GM19438 (cell line): ENCODE data around the gene CERS6.
"Not testable (repeated sequence)": the region's sequence is repeated elsewhere in the genome, so short reads cannot be mapped to it uniquely, and the experiment has no call there.

Source experiments
- ATAC-seq: cut with Tn5 transposase; IDR thresholded peaks from one replicate; pipeline ENCODE4 v1.9.1; 2021; ENCODE audit warnings: low read depth; ENCODE audit not compliant: unreplicated experiment

CERS6 gene

DNA sequence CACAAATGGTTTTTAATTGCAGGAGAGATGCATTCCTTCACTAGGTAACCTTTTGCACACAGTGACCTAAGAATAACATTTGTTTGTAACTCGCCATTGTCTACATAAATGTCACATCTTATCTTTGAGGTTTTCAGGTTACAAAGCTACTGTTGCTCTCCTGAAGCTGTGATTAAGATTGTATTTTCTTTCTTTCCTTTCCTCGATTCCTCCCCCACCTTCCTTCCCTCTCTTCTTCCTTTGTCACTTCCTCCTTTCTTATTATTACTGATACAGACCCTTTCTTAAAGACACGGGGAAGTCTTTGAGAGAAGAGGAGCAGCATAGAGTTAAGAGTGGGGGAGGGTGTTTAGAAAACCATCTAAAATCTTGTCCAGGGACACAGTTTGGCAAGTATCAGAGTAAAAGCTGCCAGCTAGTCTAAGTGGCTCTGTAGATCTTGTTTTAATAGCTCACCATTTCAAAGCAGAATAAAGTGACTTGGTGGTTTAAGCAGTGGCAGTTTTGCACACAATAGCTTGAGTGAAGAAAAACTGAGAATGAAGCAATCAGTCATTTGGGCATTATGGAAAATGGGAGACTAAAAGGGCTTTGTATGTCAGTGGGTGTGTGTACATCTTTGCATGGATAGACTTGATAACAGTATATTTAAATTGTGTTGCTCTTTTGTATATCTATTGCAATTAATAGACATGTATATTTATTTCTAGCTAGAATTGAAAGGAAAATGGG, 10.9 kb downstream of the CERS6 start:
- ATAC-seq, result no peak

DNA sequence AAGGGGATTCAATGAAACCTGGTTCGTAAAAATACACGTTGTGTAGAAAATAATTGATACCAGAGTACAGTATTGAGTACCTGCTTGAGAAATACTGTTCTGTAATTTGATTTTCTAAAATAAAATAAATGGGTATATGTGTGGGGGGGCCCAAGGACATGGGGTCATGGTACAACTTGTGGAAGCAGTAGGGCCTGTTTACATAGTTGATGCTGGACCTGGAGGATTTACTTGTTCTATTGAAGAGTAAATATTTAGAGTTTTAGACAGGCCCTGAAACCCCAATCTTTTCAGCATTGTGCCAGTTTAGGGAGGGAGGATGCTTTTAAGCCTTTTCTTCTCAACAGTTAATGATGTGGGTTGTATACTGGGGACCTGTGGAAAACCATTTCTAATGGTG, 11.7 kb downstream of the CERS6 start:
- no peak for ATAC-seq

DNA sequence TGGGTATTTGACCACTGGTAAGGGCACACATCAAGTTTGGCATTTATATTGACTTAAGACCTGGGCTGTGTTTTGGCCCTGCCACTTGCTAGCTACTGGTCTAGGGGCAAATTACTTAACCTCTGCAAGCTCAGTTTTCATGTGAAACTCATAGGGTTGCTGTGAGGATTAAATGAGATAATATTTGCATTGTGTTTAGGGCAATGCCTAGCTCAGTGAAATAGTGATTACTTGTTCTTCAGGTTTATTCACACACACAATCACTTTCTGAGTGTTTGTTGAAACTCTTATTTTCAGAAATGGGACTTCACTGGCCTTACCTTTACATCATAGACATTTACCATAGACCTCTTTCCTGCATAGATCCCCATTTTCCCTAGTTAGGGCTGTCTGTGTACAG, 12.3 kb downstream of the CERS6 start:
- ATAC-seq, result no peak

DNA sequence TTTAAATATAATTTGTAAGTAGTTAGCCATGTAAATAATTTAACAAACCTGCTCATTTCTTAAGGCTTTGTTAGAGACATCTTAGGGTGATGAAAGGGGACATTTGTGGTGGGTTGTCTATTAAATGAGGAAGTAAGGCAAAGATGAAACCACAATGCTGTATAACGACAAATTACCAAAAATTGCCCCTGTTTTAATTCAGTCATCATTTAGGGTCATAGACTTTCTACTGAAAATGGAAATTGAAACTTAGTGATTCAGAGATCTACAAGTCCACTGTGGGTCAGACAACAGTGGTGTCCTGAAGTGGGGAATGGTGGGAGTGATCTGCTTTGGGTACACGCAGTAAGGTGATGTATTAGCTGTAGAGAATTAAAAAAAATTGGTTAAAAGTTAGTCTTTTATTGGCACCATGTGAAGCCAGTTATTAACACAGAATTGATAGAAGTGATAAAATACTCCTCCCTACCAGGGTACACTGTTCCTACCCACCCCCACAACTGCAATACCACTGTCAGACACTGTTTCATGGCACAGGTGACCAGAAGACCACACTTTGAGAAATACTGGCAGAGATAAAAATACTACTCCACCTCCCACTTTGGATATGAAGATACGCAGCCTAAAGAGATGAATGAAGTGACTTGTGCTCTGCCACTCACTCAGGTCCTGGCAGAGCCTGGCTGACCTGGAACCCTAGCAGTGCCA, 13.4 kb downstream of the CERS6 start:
- ATAC-seq, result peak; percentile 69

DNA sequence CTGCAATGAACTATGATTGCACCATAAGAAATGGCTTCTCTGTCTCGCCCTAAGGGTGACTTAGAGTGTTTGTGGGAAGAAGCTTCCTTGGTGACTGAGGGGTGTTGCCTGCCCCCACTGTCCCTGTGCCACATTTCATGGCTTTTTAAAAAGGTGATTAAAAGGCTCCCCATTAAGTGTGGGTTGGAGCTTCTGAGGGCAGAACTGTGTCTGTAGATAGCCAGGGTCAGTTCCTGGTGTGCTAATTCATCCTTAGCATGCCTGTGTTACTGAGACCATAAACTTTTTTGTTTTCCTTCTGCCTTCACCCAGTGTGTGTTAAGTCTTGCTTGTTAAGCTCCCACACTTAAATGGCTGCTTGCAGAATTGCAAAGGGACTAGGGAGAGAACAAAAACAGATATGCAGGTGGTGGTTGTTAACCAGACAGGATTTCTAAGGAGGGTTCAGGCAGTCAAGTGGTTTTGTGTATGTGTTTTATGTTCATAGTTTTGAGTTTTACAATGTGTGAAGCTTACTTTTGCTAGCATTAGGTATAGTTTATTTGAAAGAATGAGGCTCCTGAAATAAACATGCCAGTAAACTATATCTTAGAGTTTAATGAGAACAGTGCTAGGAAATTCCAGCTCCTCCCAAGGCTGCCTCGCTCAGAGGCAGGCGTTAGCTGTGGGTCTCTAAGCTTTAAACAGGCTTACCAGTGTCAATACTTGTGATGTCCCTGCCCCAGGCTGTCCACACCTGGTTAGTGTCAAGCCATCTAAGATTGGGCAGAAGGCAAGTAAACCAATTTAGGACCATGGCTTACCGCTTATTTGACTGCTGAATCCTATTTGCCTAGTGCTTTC, 14.5 kb downstream of the CERS6 start:
- ATAC-seq, result no peak

DNA sequence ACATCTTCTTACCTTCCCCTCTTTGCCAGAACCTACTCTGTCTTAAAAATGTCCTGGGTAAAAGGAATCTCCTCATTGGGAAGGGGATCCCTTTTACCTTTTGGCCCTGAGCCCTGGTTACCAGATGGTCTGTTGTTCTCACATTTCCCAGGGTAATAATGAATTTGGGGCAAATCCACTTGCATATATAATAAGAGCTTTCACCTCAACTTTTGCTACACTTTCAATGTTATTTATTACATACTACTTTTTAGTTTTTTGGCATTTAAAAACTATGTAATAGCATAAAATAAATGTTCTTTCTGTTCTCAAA, 15.0 kb downstream of the CERS6 start:
- ATAC-seq, result no peak

DNA sequence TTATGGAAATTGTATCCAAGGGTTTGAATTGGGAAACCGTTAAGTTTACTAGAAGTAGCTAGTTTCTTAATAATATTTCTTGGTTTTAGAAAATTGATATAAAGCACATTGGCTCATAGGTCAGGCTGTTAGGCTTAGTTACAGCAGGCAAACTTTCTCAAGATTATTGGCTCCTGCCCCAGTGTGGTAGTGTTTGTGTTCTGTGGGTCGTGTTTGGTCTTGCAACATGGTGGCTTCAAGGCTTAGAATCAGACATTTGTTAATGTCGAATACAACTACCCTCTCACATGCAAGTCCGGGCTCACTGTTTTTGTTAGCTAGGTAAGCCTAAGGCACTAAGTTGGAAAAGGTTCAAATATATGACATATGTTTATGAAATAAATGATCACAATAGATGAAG, 19.6 kb downstream of the CERS6 start:
- no peak for ATAC-seq

DNA sequence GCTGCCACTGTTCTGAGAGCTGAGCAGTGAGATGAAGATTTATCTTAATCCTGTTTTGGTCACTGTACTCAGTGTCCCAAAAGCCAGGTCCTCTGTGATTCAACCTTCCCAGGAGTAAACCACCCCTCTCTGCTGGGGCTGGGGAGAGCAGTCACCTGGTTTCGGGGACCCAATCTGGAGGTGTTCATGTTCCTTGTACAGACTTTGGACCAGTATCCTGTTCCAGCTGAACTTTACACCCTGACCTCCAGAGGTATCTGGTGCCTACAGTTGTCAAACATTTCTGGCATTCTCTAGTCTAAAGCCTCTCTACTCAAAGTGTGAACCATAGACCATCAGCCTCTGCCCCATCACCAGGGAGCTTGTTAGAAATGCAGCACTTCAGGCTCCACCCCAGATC, 22.1 kb downstream of the CERS6 start:
- ATAC-seq, result no peak

DNA sequence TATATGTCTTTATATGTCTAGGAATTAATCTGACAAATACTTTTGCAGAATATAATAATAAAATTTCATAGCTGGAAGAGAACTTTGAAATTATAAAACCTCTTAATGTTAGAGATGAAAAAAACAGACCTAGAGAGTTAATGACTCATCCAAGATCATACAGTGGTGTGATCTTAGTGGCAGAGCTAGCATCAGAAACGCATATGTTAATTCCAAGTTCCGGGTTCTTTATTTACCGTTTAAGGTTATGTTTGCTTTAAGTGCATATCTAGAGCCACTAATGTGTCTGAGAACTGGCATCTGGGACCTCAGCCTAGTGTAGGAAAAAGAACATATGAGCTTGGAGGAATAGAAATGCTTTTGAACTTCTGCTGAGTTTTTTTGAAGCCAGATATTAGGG, 24.3 kb downstream of the CERS6 start:
- ATAC-seq, result no peak

DNA sequence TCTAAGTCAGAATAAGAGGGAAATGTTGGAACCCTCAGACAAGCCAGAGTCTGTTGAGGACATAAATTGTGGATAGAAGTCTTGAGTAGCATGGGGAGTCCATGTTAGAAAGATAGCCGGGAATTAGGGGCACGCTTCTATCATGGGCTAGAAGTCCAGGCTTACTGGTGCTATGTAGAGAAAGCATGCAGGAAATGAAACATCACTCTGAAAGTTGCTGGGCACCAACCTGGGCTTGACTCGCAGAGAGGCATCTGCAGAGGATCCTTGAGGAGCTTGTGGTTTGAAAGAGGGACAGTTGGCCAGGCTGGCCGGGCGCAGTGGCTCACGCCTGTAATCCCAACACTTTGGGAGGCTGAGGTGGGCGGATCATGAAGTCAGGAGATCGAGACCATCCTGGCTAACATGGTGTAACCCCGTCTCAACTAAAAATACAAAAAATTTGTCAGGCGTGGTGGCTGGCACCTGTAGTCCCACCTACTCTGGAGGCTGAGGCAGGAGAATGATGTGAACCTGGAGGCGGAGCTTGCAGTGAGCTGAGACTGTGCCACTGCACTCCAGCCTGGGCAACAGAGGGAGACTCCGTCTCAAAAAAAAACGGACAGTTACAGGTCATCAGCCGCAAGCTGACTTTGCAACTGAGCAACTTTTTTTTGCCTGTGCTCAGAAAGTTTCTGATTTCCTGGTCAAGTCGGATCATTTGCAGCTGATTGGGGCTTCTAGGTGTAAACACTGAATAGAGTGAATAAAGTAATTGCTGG, 24.9 kb downstream of the CERS6 start:
- no peak for ATAC-seq

DNA sequence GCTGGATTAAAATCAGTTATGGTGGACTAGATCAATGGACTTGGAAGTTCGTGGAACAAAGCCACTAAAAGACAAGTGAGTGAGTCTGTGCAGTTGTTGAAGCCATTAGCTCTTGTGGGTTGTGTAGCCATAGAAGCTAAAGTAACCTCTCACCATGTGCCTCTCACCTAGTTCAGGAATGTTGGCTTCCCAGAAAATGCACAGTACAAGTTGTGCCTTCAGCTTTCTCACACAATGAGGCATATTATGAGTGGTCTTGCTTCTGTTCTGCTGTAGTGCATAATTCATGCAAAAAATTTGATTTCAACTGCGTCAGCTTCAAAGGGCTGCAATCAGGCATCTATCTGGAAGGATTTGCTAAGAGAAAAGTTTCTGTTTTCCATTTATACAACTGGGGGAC, 26.2 kb downstream of the CERS6 start:
- no peak for ATAC-seq

DNA sequence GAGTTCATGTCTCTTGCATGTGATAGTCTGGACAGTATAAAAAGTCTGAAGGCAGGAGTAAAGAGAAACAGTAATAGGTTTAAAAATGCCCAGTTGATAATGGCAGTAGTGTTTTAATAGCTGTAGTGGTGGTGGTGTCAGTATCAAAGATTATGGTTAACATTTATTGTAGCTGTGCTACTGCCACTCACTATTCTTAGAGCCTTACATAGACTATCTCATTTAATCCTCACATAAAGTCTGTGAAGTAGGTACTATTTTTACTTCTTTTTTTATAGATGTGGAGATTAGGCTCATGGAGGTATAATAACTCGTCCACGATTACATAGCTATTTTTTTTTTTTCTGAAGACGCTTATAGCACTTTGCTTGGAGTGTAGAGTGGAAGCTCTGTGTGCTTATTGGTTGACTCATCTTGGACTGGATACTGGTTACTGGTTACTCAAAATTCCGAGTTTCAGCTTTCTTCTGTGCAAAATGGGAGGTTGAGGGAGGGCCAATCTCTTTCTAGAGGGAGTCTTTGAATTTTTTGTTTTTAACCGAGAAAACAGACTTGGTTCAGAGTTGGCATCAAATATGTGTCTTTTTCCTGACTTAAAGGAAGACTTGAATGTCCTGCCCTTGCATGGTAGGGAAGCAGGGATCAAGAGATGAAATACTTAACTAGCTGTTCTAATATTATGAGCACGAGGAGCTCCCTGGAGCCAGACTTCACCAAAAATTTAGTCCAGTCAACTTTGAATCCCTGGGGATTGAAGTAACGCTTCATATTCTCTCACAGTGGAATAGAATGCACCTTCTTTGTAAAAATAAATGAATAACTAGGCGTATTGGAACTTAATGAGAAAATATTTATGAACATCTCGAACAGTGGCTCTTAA, 27.1 kb downstream of the CERS6 start:
- no peak for ATAC-seq

DNA sequence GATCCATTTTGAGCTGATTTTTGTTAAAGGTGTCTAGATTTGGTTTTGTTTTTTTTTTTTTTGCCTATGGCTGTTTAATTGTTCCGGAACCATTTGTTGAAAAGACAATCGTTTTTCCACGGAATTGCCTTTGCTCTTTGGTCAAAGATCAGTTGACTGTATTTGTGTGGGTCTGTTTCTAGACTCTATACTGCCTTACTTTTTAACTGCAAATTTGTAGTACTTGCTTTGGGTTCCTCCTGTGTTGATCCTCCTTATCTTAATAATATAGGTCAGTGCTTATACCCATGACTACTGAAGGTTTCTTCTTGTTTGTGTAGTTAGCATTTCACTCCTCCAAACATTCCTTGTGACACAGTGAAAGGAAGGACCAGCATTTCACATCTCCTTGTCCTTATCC, 30.4 kb downstream of the CERS6 start:
- ATAC-seq, result no peak

DNA sequence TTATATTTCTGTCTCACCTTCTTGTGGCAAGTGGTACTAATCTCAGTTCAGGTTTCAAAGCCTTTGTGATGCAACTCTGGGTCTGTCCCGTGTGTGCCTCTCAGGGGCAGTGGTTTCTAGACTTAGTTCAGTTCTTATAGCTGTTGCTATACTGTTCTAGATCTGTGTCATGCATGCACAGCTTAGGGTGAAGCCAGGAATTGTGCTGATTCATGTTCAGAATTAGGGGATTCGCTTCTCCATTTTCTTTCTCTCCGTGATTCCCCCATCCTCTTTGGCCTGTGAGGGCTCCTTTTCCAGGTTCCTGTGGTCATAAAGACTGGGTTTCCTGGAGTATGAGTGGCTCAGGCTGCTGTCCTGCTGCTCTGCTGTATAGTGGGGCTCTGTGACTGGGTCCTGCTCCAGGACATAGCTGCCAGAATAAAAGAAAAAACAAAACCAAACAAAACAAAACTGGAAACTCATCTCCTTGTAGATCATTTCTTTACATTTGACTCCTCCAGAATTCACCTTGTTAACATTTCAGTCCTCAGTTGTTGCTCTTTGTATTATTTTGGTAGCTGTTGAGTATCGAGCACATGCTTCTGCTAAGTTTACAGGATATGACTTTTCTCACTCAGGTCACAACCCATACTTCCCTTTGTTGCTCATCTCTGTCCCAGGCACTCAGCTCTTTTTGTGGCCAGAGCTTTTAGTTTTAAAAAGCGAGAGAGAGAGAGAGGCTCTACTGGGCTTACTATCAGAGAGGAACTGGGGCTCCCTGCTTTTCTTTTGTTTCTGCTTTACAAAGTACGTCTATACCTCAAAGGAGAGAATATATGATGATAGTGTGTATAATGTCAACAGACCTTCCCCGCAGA, 34.2 kb downstream of the CERS6 start:
- peak; percentile 91 for ATAC-seq

DNA sequence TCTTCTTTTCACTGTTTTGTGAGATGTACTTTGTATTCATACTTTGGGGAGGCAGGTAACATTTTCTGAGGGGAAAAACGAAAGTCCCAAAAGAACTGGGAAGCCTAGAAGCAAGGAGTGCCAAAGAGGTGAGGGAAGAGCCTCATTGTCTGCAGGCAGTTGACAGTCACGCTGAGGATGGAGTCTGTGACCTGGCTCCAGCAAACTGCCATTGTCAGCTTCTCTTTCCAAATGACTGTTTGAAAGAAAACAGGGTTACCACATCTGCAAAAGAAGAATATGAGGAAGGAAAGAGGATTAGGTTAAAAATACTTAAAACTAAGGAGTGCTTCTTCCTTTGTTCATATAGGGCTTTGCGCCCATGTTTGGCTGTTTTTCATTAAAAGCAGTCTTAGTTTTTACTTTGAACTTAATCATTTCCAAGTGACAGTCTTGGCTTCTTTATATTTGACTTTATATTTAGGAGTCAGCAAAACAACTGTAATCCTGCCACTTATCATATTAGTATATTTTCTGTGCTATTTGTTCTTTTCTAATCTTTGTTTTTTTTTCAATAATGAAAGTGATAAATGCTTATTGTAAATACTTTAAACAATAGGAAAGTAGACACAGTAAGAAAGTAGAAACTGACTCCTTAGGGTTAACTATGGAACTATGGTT, 35.0 kb downstream of the CERS6 start:
- ATAC-seq, result no peak

DNA sequence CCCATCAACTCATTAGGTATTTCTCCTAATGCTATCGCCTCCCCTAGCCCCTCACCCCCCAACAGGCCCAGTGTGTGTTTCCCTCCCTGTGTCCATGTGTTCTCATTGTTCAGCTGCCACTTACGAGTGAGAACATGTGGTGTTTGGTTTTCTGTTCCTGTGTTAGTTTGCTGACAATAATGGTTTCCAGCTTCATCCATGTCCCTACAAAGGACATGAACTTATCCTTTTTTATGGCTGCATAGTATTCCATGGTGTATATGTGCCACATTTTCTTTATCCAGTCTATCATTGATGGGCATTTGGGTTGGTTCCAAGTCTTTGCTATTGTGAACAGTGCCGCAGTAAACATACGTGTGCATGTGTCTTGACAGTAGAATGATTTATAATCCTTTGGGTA, 35.7 kb downstream of the CERS6 start:
- not testable (repeated sequence) for ATAC-seq

DNA sequence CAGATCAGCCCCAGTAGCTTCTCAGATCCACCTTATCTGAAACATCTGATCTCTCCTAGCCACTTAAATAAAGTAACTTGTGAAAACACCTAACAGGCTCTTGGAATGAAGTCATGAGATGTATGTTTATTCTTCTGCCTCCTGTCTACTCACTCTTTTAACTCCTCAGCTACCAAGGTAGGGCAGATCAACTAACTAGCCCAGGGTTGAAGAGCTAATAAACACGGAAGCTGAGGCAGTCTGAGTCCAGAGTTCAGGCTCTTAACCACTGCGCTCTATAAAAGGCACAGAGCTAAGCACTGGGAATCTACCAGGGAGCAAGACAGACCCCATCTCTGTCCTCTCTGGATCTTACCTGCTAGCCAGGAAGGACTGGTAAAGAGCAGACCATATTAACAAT, 37.1 kb downstream of the CERS6 start:
- ATAC-seq, result not testable (repeated sequence)

DNA sequence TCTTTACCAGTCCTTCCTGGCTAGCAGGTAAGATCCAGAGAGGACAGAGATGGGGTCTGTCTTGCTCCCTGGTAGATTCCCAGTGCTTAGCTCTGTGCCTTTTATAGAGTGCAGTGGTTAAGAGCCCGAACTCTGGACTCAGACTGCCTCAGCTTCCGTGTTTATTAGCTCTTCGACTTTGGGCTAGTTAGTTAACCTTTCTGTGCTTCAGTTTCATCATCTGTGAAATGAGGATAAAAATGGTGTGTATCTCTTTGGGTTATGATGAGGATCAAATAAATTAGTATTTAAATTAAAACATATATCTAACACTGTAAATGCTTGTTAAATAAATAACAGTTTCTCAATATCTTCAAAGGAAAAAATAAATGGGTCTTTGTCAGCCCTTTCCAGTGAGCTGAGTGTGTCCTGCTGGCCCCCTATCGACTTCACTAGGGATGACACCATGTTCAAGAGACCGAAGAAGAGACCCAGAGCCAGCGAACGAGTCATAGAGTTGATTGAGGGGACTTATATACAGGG, 38.2 kb downstream of the CERS6 start:
- no peak for ATAC-seq
